SK-N-SH (cell line): ENCODE measurements around the gene NRL. TPM values are rescaled to one million over a fixed set of nuclear protein-coding genes. Genes with fewer than 3 reads are reported as not detected.
A peak's percentile ranks its signal among the peaks of the same experiment; 100 is the strongest.

Experiments
- CTCF ChIA-PET: fragments of 300-600, 350-600 bp; formaldehyde crosslinking; extraction: SDS; loops from one replicate; lab custom pipeline; 2021; lab: Yijun Ruan, JAX
- POLR2A ChIA-PET: fragments of 350-600 bp; sonication (Branson Sonifier 250); formaldehyde crosslinking; extraction: SDS; loops from one replicate; lab custom pipeline; 2020; ENCODE audit warnings: antibody characterized with exemption, inconsistent platforms; lab: Yijun Ruan, JAX
- DNase-seq: peaks from one replicate; pipeline ENCODE4 v3.0.0; 2012
- H2AFZ ChIP-seq: fragments of 200-600 bp; sonication (generic); 2 replicates; pipeline ENCODE4 v1.8.1; 2016; ENCODE audit warnings: antibody characterized with exemption, mild to moderate bottlenecking, low read depth
- H3F3A ChIP-seq: fragments of 200-600 bp; sonication (generic); replicated peaks from 2 replicates; pipeline ENCODE3; 2016; ENCODE audit warnings: antibody characterized with exemption, mild to moderate bottlenecking; ENCODE audit not compliant: insufficient read depth
- H3K27ac ChIP-seq, 2 experiments: fragments of 200-500 bp in 1 of 2; fragments of 200-600 bp in 1 of 2; sonication (Bioruptor generic) in 1 of 2; sonication (generic), shearing (Covaris generic) in 1 of 2; 2 replicates each; pipeline versions ENCODE4 v1.5.1 to v1.6.1; 2014 to 2016; ENCODE audit warnings: low read depth in 2 of 2, inconsistent platforms in 1 of 2, low read length in 1 of 2, mild to moderate bottlenecking in 1 of 2, mixed read lengths in 1 of 2
- H3K27me3 ChIP-seq: fragments of 200-600 bp; sonication (generic), shearing (Covaris generic); 2 replicates; pipeline ENCODE4 v1.6.1; 2016; ENCODE audit warnings: mixed run types; ENCODE audit not compliant: insufficient read depth
- H3K36me3 ChIP-seq, 2 experiments: fragments of 200-500 bp in 1 of 2; fragments of 200-600 bp in 1 of 2; sonication (Bioruptor generic) in 1 of 2; sonication (generic) in 1 of 2; replicated peaks in 1 of 2; 2 replicates each; pipeline versions ENCODE3 to v1.5.1; 2014 to 2016; ENCODE audit warnings: low read length in 1 of 2, mild to moderate bottlenecking in 1 of 2; ENCODE audit not compliant: insufficient read depth in 2 of 2, control insufficient read depth in 1 of 2
- H3K4me1 ChIP-seq, 2 experiments: fragments of 200-500 bp in 1 of 2; fragments of 200-600 bp in 1 of 2; sonication (Bioruptor generic) in 1 of 2; sonication (generic), shearing (Covaris generic) in 1 of 2; 2 replicates each; pipeline versions ENCODE4 v1.5.1 to v1.6.1; 2014 to 2016; ENCODE audit warnings: low read depth in 1 of 2, low read length in 1 of 2, mixed run types in 1 of 2; ENCODE audit not compliant: insufficient read depth in 2 of 2, control insufficient read depth in 1 of 2
- H3K4me2 ChIP-seq: fragments of 200-600 bp; sonication (generic), shearing (Covaris generic); 2 replicates; pipeline ENCODE4 v1.6.1; 2017; ENCODE audit warnings: mixed run types
- H3K4me3 ChIP-seq, 2 experiments: fragments of 200-500 bp in 1 of 2; fragments of 200-600 bp in 1 of 2; sonication (Bioruptor generic) in 1 of 2; sonication (generic), shearing (Covaris generic) in 1 of 2; 2 replicates each; pipeline versions ENCODE4 v1.5.1 to v1.8.1; 2014 to 2016; ENCODE audit warnings: low read depth in 2 of 2, inconsistent platforms in 1 of 2, low read length in 1 of 2, mild to moderate bottlenecking in 1 of 2, mixed read lengths in 1 of 2, moderate library complexity in 1 of 2
- H3K79me2 ChIP-seq: fragments of 200-600 bp; sonication (generic); 2 replicates; pipeline ENCODE4 v1.8.1; 2017; ENCODE audit warnings: mild to moderate bottlenecking; ENCODE audit not compliant: insufficient read depth
- H3K9ac ChIP-seq: fragments of 200-600 bp; sonication (generic); 2 replicates; pipeline ENCODE4 v1.6.1; 2017; ENCODE audit warnings: mixed run types
- H3K9me2 ChIP-seq: fragments of 200-600 bp; sonication (generic); 2 replicates; pipeline ENCODE4 v1.6.1; 2017; ENCODE audit warnings: mixed run types
- H3K9me3 ChIP-seq: fragments of 200-600 bp; sonication (generic); 2 replicates; pipeline ENCODE4 v1.6.1; 2017; ENCODE audit warnings: mixed run types, mild to moderate bottlenecking, moderate library complexity
- H4K20me1 ChIP-seq: fragments of 200-600 bp; sonication (generic); 2 replicates; pipeline ENCODE4 v1.6.1; 2017; ENCODE audit warnings: mild to moderate bottlenecking, mixed run types; ENCODE audit not compliant: insufficient read depth
- CHD2 ChIP-seq: fragments of 150-350 bp; IDR thresholded peaks from 2 replicates; pipeline ENCODE4 v1.6.1; 2018; ENCODE audit warnings: low read length; ENCODE audit not compliant: partially characterized antibody
- CTCF ChIP-seq: fragments of 200-600 bp; sonication (generic); IDR thresholded peaks from 2 replicates; pipeline ENCODE4 v1.6.1; 2017; ENCODE audit warnings: antibody characterized with exemption, mild to moderate bottlenecking, moderate library complexity
- ELF1 ChIP-seq: IDR thresholded peaks from 2 replicates; pipeline ENCODE4 v1.4.0; 2012
- JUND ChIP-seq: IDR thresholded peaks from 2 replicates; pipeline ENCODE4 v1.4.0; 2012
- MAX ChIP-seq: IDR thresholded peaks from 2 replicates; pipeline ENCODE4 v1.4.0; 2012; ENCODE audit warnings: low read depth
- MXI1 ChIP-seq: IDR thresholded peaks from 2 replicates; pipeline ENCODE4 v1.6.1; 2012; ENCODE audit warnings: mild to moderate bottlenecking, low read depth, low read length, improper control_type of control experiment
- NFIC ChIP-seq: IDR thresholded peaks from 2 replicates; pipeline ENCODE4 v1.4.0; 2012; ENCODE audit warnings: borderline replicate concordance
- PBX3 ChIP-seq: IDR thresholded peaks from 2 replicates; pipeline ENCODE4; 2012
- POLR2AphosphoS5 ChIP-seq: IDR thresholded peaks from 2 replicates; pipeline ENCODE4 v1.6.1; 2012; ENCODE audit warnings: low read depth, low read length
- RAD21 ChIP-seq: IDR thresholded peaks from 2 replicates; pipeline ENCODE4 v1.6.1; 2012; ENCODE audit warnings: mild to moderate bottlenecking, low read length
- REST ChIP-seq: IDR thresholded peaks from 2 replicates; pipeline ENCODE4 v1.6.1; 2012; ENCODE audit warnings: mild to moderate bottlenecking, low read depth, low read length, moderate library complexity
- RFX5 ChIP-seq: IDR thresholded peaks from 2 replicates; pipeline ENCODE4 v1.6.1; 2012; ENCODE audit warnings: mild to moderate bottlenecking, improper control_type of control experiment, low read length
- RXRA ChIP-seq: IDR thresholded peaks from 2 replicates; pipeline ENCODE4 v1.4.0; 2012; ENCODE audit warnings: low read depth, mild to moderate bottlenecking, borderline replicate concordance
- SMC3 ChIP-seq: IDR thresholded peaks from 2 replicates; pipeline ENCODE4 v1.6.1; 2012; ENCODE audit warnings: low read depth, low read length, improper control_type of control experiment
- TAF1 ChIP-seq: IDR thresholded peaks from 2 replicates; pipeline ENCODE4 v1.6.1; 2012; ENCODE audit warnings: low read depth, mild to moderate bottlenecking, low read length, moderate library complexity, borderline replicate concordance
- USF1 ChIP-seq: IDR thresholded peaks from 2 replicates; pipeline ENCODE4 v1.4.0; 2012; ENCODE audit warnings: low read depth, borderline replicate concordance
- YY1 ChIP-seq: IDR thresholded peaks from 2 replicates; pipeline ENCODE4 v1.4.0; 2012; ENCODE audit warnings: low read depth, mild to moderate bottlenecking
- WGBS: methylation state at CpG from one replicate; pipeline ENCODE4 v1.1.6; 2017; ENCODE audit warnings: low lambda C conversion rate; 5-methylcytosine and 5-hydroxymethylcytosine counted together
- polyA plus RNA-seq, 3 experiments: library from polyadenylated mRNA; depleted of rRNA; stranded (reverse); fragments of >200 nt; gene quantifications; 2 replicates each; pipeline ENCODE4 v1.2.3, GENCODE V29; 2012

The NRL gene
- polyA plus RNA-seq, 1 of the 3 experiments (the other 2 are of a cell fraction) = 0.76 TPM

DNA sequence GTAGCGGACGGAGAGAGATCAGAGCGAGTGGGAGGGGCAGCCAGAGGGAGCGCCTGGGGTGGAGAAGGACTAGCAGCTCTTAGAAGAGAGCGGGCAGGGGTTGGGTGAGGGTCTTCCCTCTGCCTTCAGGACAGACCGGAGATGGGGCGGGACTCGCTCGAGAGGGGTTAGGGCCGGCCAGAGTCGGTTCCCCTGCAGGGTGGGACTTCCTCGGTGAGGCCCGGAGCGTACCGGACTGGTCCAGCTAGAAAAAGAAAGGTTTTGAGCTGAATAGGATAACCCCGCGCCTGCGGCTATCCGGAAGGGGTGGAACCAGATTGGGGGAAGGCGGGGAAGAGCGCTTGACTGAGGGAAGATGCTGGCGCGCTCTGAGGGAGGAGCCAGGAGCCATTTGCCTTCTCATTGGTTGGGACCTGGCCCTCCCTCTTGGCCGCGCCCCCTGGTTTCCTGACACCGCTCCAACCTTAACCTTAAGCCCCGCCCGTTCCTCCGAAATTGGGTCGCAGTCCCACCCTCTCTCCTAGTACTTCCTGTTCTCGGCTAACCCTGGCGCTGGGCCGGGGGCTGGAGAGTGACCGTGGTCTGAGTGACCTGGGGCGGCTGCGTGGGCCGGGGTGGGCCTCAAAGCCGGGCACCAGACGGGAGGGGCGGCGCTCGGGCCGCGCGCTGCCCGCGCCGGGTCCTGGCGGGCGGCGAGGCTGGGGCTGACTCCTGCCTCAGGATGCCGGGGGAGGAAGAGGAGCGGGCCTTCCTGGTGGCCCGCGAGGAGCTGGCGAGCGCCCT, 32.4 kb upstream of the NRL start, which contains the start of gene RNF31 (continued):
- TF ChIP-seq USF1 (no peak), SMC3 (no peak), JUND (no peak), NFIC (no peak), REST (no peak), ELF1 (peak; percentile 32; the same call in 1 of the 2 replicates), RXRA (no peak), CHD2 (no peak)
- TF ChIP-seq, all 33 proteins: peak for 7

DNA sequence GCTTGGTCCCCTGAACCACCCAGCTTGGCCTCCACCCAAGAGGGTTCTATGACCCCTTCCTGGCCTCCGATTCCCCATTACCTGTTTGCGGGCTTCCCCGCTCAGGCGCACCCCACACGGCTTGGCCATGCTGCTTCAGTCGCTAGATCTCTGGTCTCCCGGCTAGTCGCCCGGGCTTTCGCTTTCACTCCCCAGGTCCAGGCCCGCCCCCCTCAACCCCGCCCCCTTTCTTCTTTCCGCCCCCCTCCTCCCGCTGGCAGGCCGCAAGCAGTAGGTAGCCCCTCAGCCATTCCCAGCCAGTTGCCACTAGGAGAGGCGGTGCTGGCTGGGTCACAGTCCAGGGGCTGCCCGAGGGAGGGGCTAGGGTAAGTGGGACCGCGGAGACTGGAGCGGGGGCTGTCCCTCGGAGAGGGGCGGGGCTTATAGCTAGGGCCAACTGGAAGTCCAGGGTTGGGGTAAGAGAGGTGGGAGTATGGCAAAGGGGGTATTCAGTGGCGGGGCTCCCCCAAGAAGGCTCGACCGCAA, 31.8 kb upstream of the NRL start, which contains the start of gene PSME2:
PSME2 (minus strand) TSS at position 158 of the 525 bp plus-strand sequence; CDS start at position 129, 29 bp downstream.
- peak within 1 kb of the TSS; percentile 92 to 97 for H3K27ac ChIP-seq
- peak within 1 kb of the TSS; percentile 93 to 98 for H3K4me3 ChIP-seq
- H3K79me2 ChIP-seq = peaks cover 58% of the 10 kb centered on the region
- no peaks in the 10 kb centered on the region for H3K27me3 ChIP-seq
- peaks cover 27 to 48% of the 10 kb centered on the region in 2 experiments for H3K36me3 ChIP-seq
- TF ChIP-seq MXI1 = peak; percentile 59
- TF ChIP-seq MAX = peak; percentile 53; the same call in 1 of the 2 replicates
- TF ChIP-seq YY1 = no peak
- no peak for TF ChIP-seq JUND
- TF ChIP-seq RXRA = no peak
- TF ChIP-seq CTCF = no peak
- 0 out of 2 replicates have a peak, but pooled peaks have one; percentile 6 for TF ChIP-seq RAD21
- TF ChIP-seq RFX5 = 0 out of 2 replicates have a peak, but pooled peaks have one; percentile 32
- TF ChIP-seq PBX3 = no peak
- TF ChIP-seq TAF1 = no peak
- peak; percentile 70 for TF ChIP-seq POLR2AphosphoS5
- TF ChIP-seq, all 33 proteins: peak for 5
- peak within 1 kb of the TSS; percentile 79 for H3K9ac ChIP-seq
- H4K20me1 ChIP-seq = peaks cover 10% of the 10 kb centered on the region; the same call in 1 of the 2 replicates
- CTCF ChIA-PET = interaction anchor here (0.9 to 4.6 kb wide), 7 partner anchors 8 to 668 kb away, joined by 3 to 38 read pairs (median 5); partner anchors contain the start of genes IRF9, PCK2 and PSME1
- POLR2A ChIA-PET = interaction anchor here (0.6 to 3.9 kb wide), 15 partner anchors 8 to 96 kb away, joined by 3 to 50 read pairs (median 7); partner anchors contain the start of genes CHMP4A, DCAF11, IPO4 and IRF9
- peak; percentile 97 for DNase-seq
- 0% methylated on average over 25 of the region's 25 CpGs for WGBS
- H2AFZ ChIP-seq = peak within 1 kb of the TSS; percentile 92
- no peaks in the 10 kb centered on the region for H3K9me2 ChIP-seq
- H3K4me2 ChIP-seq = peak within 1 kb of the TSS; percentile 83
- H3K9me3 ChIP-seq = no peaks in the 10 kb centered on the region
- peaks cover 16% of the 10 kb centered on the region for H3F3A ChIP-seq
- peaks cover 11 to 25% of the 10 kb centered on the region in 2 experiments for H3K4me1 ChIP-seq
